ENCODE results near the gene CYP11A1.

CYP11A1 gene

GRCh38 chr15:74302821-74303359 is 64.6 kb downstream of the CYP11A1 start:
- Histone ChIP-seq H3K4me1 (ENCODE audit: control insufficient read depth, insufficient read depth, low read length, poor library complexity, severe bottlenecking) (no peaks in the 10 kb centered on the region), H3K27ac (ENCODE audit: insufficient read depth, low read length, poor library complexity, severe bottlenecking) (no peak overlapping the region), H3K36me3 (ENCODE audit: control insufficient read depth, insufficient read depth, low read length) (no peaks in the 10 kb centered on the region), H3K4me3 (ENCODE audit: insufficient read depth, low read depth, low read length, poor library complexity, severe bottlenecking) (no peak overlapping the region), H3K27me3 (replicated peaks; ENCODE audit: control insufficient read depth, insufficient read depth, low read length, poor library complexity, severe bottlenecking) (peaks cover 4% of the 10 kb centered on the region), H3K9me3 (ENCODE audit: control insufficient read depth, low read length) (no peaks in the 10 kb centered on the region)
- no peak for DNase-seq

- no peak for DNase-seq
- Histone ChIP-seq H3K9me3 (ENCODE audit: control insufficient read depth, low read length) (no peaks in the 10 kb centered on the region), H3K36me3 (ENCODE audit: control insufficient read depth, insufficient read depth, low read length) (no peaks in the 10 kb centered on the region), H3K27ac (ENCODE audit: insufficient read depth, low read length, poor library complexity, severe bottlenecking) (no peak overlapping the region), H3K4me1 (ENCODE audit: control insufficient read depth, insufficient read depth, low read length, poor library complexity, severe bottlenecking) (no peaks in the 10 kb centered on the region), H3K27me3 (replicated peaks; ENCODE audit: control insufficient read depth, insufficient read depth, low read length, poor library complexity, severe bottlenecking) (peaks cover 4% of the 10 kb centered on the region), H3K4me3 (ENCODE audit: insufficient read depth, low read depth, low read length, poor library complexity, severe bottlenecking) (no peak overlapping the region)
Observed at GRCh38 chr15:74301583-74302361, 65.7 kb downstream of the CYP11A1 start.

GRCh38 chr15:74300057-74300795 is 67.2 kb downstream of the CYP11A1 start:
- Histone ChIP-seq H3K9me3 (ENCODE audit: control insufficient read depth, low read length) (no peaks in the 10 kb centered on the region), H3K4me3 (ENCODE audit: insufficient read depth, low read depth, low read length, poor library complexity, severe bottlenecking) (no peak overlapping the region), H3K27ac (ENCODE audit: insufficient read depth, low read length, poor library complexity, severe bottlenecking) (no peak overlapping the region), H3K4me1 (ENCODE audit: control insufficient read depth, insufficient read depth, low read length, poor library complexity, severe bottlenecking) (no peaks in the 10 kb centered on the region), H3K27me3 (replicated peaks; ENCODE audit: control insufficient read depth, insufficient read depth, low read length, poor library complexity, severe bottlenecking) (peaks cover 4% of the 10 kb centered on the region), H3K36me3 (ENCODE audit: control insufficient read depth, insufficient read depth, low read length) (no peaks in the 10 kb centered on the region)
- DNase-seq = no peak

DNA sequence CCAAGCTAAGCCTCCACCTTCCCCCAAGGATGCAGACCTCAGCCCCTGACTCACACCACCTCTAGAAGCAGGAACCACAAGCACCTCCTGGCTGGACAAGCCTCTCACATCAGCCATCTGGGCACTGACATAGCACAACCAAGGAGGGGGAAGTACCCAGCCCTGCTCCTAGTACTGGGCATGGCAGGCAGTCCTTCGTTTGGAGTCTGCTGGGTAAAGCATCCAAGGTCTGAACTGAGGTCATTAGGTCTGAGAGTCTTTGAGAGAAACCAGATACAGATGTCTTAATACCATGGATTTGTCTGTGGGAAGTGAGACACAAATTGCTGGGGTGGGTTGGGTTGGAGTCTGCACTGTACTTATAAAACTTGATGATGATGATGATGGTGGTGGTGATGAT is 69.6 kb downstream of the CYP11A1 start:
- Histone ChIP-seq H3K27ac (ENCODE audit: insufficient read depth, low read length, poor library complexity, severe bottlenecking) (no peak overlapping the region), H3K27me3 (replicated peaks; ENCODE audit: control insufficient read depth, insufficient read depth, low read length, poor library complexity, severe bottlenecking) (no peaks in the 10 kb centered on the region), H3K4me1 (ENCODE audit: control insufficient read depth, insufficient read depth, low read length, poor library complexity, severe bottlenecking) (no peaks in the 10 kb centered on the region), H3K9me3 (ENCODE audit: control insufficient read depth, low read length) (no peaks in the 10 kb centered on the region), H3K36me3 (ENCODE audit: control insufficient read depth, insufficient read depth, low read length) (no peaks in the 10 kb centered on the region), H3K4me3 (ENCODE audit: insufficient read depth, low read depth, low read length, poor library complexity, severe bottlenecking) (no peak overlapping the region)
- DNase-seq = no peak

DNA sequence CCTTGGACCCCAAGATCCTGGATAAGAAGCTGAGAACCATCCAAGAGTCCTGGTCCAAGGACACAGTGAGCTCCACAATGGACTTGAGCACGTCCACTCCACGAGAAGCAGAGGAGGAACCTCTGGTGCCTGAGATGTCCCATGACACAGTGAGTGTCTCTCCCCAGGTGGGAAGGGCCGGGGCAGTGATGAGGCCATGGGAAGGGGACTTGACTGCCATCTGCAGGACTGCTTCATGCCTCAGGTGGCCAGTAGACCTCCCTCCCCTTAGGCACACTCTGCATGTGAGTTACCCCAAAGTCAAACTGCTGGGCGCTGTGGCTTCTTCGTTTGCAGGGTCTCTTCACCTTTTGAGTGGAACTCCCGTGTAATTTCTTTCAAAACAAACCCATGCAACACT is 71.6 kb downstream of the CYP11A1 start:
- H3K9me3 ChIP-seq (ENCODE audit: control insufficient read depth, low read length) = no peaks in the 10 kb centered on the region
- H3K4me1 ChIP-seq (ENCODE audit: control insufficient read depth, insufficient read depth, low read length, poor library complexity, severe bottlenecking) = no peaks in the 10 kb centered on the region
- no peak for DNase-seq
- no peak overlapping the region for H3K4me3 ChIP-seq (ENCODE audit: insufficient read depth, low read depth, low read length, poor library complexity, severe bottlenecking)
- H3K27ac ChIP-seq (ENCODE audit: insufficient read depth, low read length, poor library complexity, severe bottlenecking) = no peak overlapping the region
- peaks cover 5% of the 10 kb centered on the region for H3K27me3 ChIP-seq (replicated peaks; ENCODE audit: control insufficient read depth, insufficient read depth, low read length, poor library complexity, severe bottlenecking)
- no peaks in the 10 kb centered on the region for H3K36me3 ChIP-seq (ENCODE audit: control insufficient read depth, insufficient read depth, low read length)

GRCh38 chr15:74294010-74294409 is 73.4 kb downstream of the CYP11A1 start:
- Histone ChIP-seq H3K9me3 (ENCODE audit: control insufficient read depth, low read length) (no peaks in the 10 kb centered on the region), H3K4me3 (ENCODE audit: insufficient read depth, low read depth, low read length, poor library complexity, severe bottlenecking) (no peak overlapping the region), H3K36me3 (ENCODE audit: control insufficient read depth, insufficient read depth, low read length) (no peaks in the 10 kb centered on the region), H3K27me3 (replicated peaks; ENCODE audit: control insufficient read depth, insufficient read depth, low read length, poor library complexity, severe bottlenecking) (peaks cover 5% of the 10 kb centered on the region), H3K27ac (ENCODE audit: insufficient read depth, low read length, poor library complexity, severe bottlenecking) (no peak overlapping the region), H3K4me1 (ENCODE audit: control insufficient read depth, insufficient read depth, low read length, poor library complexity, severe bottlenecking) (no peaks in the 10 kb centered on the region)
- no peak for DNase-seq

- Histone ChIP-seq H3K4me3 (ENCODE audit: insufficient read depth, low read depth, low read length, poor library complexity, severe bottlenecking) (no peak overlapping the region), H3K27me3 (replicated peaks; ENCODE audit: control insufficient read depth, insufficient read depth, low read length, poor library complexity, severe bottlenecking) (peaks cover 5% of the 10 kb centered on the region), H3K9me3 (ENCODE audit: control insufficient read depth, low read length) (no peaks in the 10 kb centered on the region), H3K4me1 (ENCODE audit: control insufficient read depth, insufficient read depth, low read length, poor library complexity, severe bottlenecking) (no peaks in the 10 kb centered on the region), H3K27ac (ENCODE audit: insufficient read depth, low read length, poor library complexity, severe bottlenecking) (no peak overlapping the region), H3K36me3 (ENCODE audit: control insufficient read depth, insufficient read depth, low read length) (no peaks in the 10 kb centered on the region)
- DNase-seq = no peak
Observed at GRCh38 chr15:74293021-74293810, 74.2 kb downstream of the CYP11A1 start.

GRCh38 chr15:74291101-74292071 is 76.1 kb downstream of the CYP11A1 start:
- H3K27ac ChIP-seq (ENCODE audit: insufficient read depth, low read length, poor library complexity, severe bottlenecking) = no peak overlapping the region
- H3K36me3 ChIP-seq (ENCODE audit: control insufficient read depth, insufficient read depth, low read length) = no peaks in the 10 kb centered on the region
- no peaks in the 10 kb centered on the region for H3K9me3 ChIP-seq (ENCODE audit: control insufficient read depth, low read length)
- no peak overlapping the region for H3K4me3 ChIP-seq (ENCODE audit: insufficient read depth, low read depth, low read length, poor library complexity, severe bottlenecking)
- H3K4me1 ChIP-seq (ENCODE audit: control insufficient read depth, insufficient read depth, low read length, poor library complexity, severe bottlenecking) = no peaks in the 10 kb centered on the region
- peaks cover 5% of the 10 kb centered on the region for H3K27me3 ChIP-seq (replicated peaks; ENCODE audit: control insufficient read depth, insufficient read depth, low read length, poor library complexity, severe bottlenecking)
- DNase-seq = peak in 2 of 3 donors; percentile 10 to 16

DNA sequence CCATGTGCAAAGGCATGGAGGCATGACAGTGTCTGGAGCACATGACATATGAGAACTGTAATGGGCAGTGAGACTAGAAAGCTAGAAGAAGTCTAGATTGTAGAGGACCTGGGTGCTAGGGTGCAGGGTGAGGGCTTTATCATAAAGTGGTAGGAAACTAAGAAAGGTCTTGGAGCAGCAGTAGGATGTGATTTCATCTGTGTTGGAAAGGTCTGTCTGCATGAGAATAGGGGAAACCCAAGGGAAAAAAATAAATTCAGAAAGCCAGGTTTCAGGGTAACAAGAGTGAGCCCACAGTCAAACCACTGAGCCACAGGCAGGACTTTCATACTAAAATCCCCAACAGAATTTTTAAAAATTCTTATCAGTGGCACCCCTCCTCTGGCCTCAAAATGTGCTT is 76.8 kb downstream of the CYP11A1 start:
- Histone ChIP-seq H3K4me1 (ENCODE audit: control insufficient read depth, insufficient read depth, low read length, poor library complexity, severe bottlenecking) (no peaks in the 10 kb centered on the region), H3K27me3 (replicated peaks; ENCODE audit: control insufficient read depth, insufficient read depth, low read length, poor library complexity, severe bottlenecking) (peaks cover 5% of the 10 kb centered on the region), H3K4me3 (ENCODE audit: insufficient read depth, low read depth, low read length, poor library complexity, severe bottlenecking) (no peak overlapping the region), H3K36me3 (ENCODE audit: control insufficient read depth, insufficient read depth, low read length) (no peaks in the 10 kb centered on the region), H3K27ac (ENCODE audit: insufficient read depth, low read length, poor library complexity, severe bottlenecking) (no peak overlapping the region), H3K9me3 (ENCODE audit: control insufficient read depth, low read length) (no peaks in the 10 kb centered on the region)
- no peak for DNase-seq
